Vagina (tissue), 2 donors: Measurements from ENCODE around the gene R3HDM4.

Experiments
- CTCF ChIP-seq, 3 experiments: fragments of 450-650 bp in 2 of 3; fragments of 200-600 bp in 1 of 3; sonication (generic) in 1 of 3; IDR thresholded peaks; one replicate each; pipeline ENCODE4 v1.5.1; 2017 to 2019; ENCODE audit warnings: antibody characterized with exemption in 3 of 3, mild to moderate bottlenecking in 2 of 3, moderate library complexity in 2 of 3
- POLR2A ChIP-seq, 2 donors: fragments of 450-650 bp; IDR thresholded peaks; one replicate each; pipeline ENCODE4 v1.6.1; 2017; ENCODE audit warnings: antibody characterized with exemption in 2 of 2, mild to moderate bottlenecking in 2 of 2, moderate library complexity in 2 of 2

- no peak for TF ChIP-seq POLR2A (IDR thresholded peaks at IDR 0.05)
- TF ChIP-seq CTCF (IDR thresholded peaks at IDR 0.05), result no peak
Observed at GRCh38 chr19:882871-883497, 30.0 kb downstream of the R3HDM4 start.
